Measurements from ENCODE around the gene SEC63. TPM values are rescaled to one million over a fixed set of nuclear protein-coding genes. Genes with fewer than 3 reads are reported as not detected.

SEC63 gene
- total RNA-seq, 2 experiments from 2014 or later = 13.0 to 139 TPM

- Histone ChIP-seq H3K4me3 (ENCODE audit: low read depth, low read length, poor library complexity, severe bottlenecking) (no peak overlapping the region), H3K4me2 (ENCODE audit: low read length) (no peak overlapping the region), H2AFZ (ENCODE audit: low read length) (no peak overlapping the region), H4K20me1 (ENCODE audit: insufficient read depth, low read length) (no peaks in the 10 kb centered on the region), H3K36me3 (ENCODE audit: insufficient read depth, low read length) (no peaks in the 10 kb centered on the region), H3K9me3 (ENCODE audit: low read length) (no peaks in the 10 kb centered on the region), H3K27ac (ENCODE audit: low read depth, low read length, poor library complexity, severe bottlenecking) (no peak overlapping the region), H3K79me2 (ENCODE audit: insufficient read depth, low read depth, low read length) (no peaks in the 10 kb centered on the region), H3K4me1 (ENCODE audit: insufficient read depth, low read length, poor library complexity, severe bottlenecking) (no peaks in the 10 kb centered on the region), H3K9me2 (ENCODE audit: insufficient read depth, low read length) (no peaks in the 10 kb centered on the region)
- ChIA-PET POLR2A (interaction anchor here (0.6 kb wide), 1 partner anchor 12 kb away, joined by 4 read pairs; no protein-coding TSS in a partner anchor), CTCF (ENCODE audit: unreplicated experiment) (no interaction called here)
- no peak for DNase-seq (ENCODE audit: low spot score)
- intact Hi-C loops (cut with micrococcal nuclease; ENCODE audit: unreplicated experiment) = no loop called here
- BruUV-seq (replicated peaks) = no TSS peak
- TF ChIP-seq EZH2phosphoT487 (IDR thresholded peaks at IDR 0.05; ENCODE audit: borderline replicate concordance, low read depth, low read length) = no peak
- TF ChIP-seq CTCF (conservative IDR thresholded peaks at IDR 0.05; ENCODE audit: low read length) = no peak
These were observed 46.9 kb upstream of the SEC63 start for GRCh38 chr6:108004861-108005260.

- no peak overlapping the region for H3K4me2 ChIP-seq (ENCODE audit: low read length)
These were observed 44.6 kb upstream of the SEC63 start for GRCh38 chr6:108002365-108003221.

More at GRCh38 chr6:108002365-108003221, 44.6 kb upstream of the SEC63 start:
- BruUV-seq (replicated peaks) = no TSS peak
- no peaks in the 10 kb centered on the region for H3K36me3 ChIP-seq (ENCODE audit: insufficient read depth, low read length)
- ChIA-PET CTCF (ENCODE audit: unreplicated experiment) (no interaction called here), POLR2A (interaction anchor here (0.6 kb wide), 1 partner anchor 10 kb away, joined by 4 read pairs; no protein-coding TSS in a partner anchor)
- H3K4me1 ChIP-seq (ENCODE audit: insufficient read depth, low read length, poor library complexity, severe bottlenecking) = no peaks in the 10 kb centered on the region
- no peaks in the 10 kb centered on the region for H3K79me2 ChIP-seq (ENCODE audit: insufficient read depth, low read depth, low read length)
- no peak overlapping the region for H3K27ac ChIP-seq (ENCODE audit: low read depth, low read length, poor library complexity, severe bottlenecking)
- TF ChIP-seq CTCF (conservative IDR thresholded peaks at IDR 0.05; ENCODE audit: low read length) (no peak), EZH2phosphoT487 (IDR thresholded peaks at IDR 0.05; ENCODE audit: borderline replicate concordance, low read depth, low read length) (no peak)
- no peak for DNase-seq (ENCODE audit: low spot score)
- no peaks in the 10 kb centered on the region for H3K9me2 ChIP-seq (ENCODE audit: insufficient read depth, low read length)
- peak overlapping the region; percentile 77 for H2AFZ ChIP-seq (ENCODE audit: low read length)
- intact Hi-C loops (cut with micrococcal nuclease; ENCODE audit: unreplicated experiment) = no loop called here
- no peaks in the 10 kb centered on the region for H3K9me3 ChIP-seq (ENCODE audit: low read length)
- H3K4me3 ChIP-seq (ENCODE audit: low read depth, low read length, poor library complexity, severe bottlenecking) = no peak overlapping the region
- H4K20me1 ChIP-seq (ENCODE audit: insufficient read depth, low read length) = no peaks in the 10 kb centered on the region
